ENCODE data around the gene RPS6KB2. TPM values are rescaled to one million over a fixed set of nuclear protein-coding genes. Genes with fewer than 3 reads are reported as not detected.

Gene RPS6KB2
- total RNA-seq, 1 donor: 36.9 TPM

GRCh38 chr11:67410369-67410831 is 17.9 kb upstream of the RPS6KB2 start:
- H4K20me1 ChIP-seq (ENCODE audit: insufficient read depth, low read length): no peaks in the 10 kb centered on the region
- H3K79me2 ChIP-seq (ENCODE audit: insufficient read depth, low read length): no peaks in the 10 kb centered on the region
- H3K27me3 ChIP-seq (ENCODE audit: insufficient read depth, low read length): peaks cover 63% of the 10 kb centered on the region
- H3K27ac ChIP-seq (ENCODE audit: low read depth, low read length): no peak overlapping the region
- no peaks in the 10 kb centered on the region for H3K9me3 ChIP-seq (ENCODE audit: low read depth, low read length)
- H3K4me2 ChIP-seq (ENCODE audit: insufficient read depth, low read length): no peak overlapping the region
- DNase-seq (ENCODE audit: insufficient read length, low spot score, missing footprints): no peak
- H2AFZ ChIP-seq (ENCODE audit: low read length): no peak overlapping the region
- TF ChIP-seq CTCF (IDR thresholded peaks at IDR 0.05; ENCODE audit: extremely low read depth, low read depth, low read length): no peak
- no peaks in the 10 kb centered on the region for H3K36me3 ChIP-seq (ENCODE audit: insufficient read depth, low read length)
- H3K4me3 ChIP-seq (ENCODE audit: insufficient read depth, low read length): no peak overlapping the region
- no peaks in the 10 kb centered on the region for H3K4me1 ChIP-seq (ENCODE audit: insufficient read depth, low read length)

DNA sequence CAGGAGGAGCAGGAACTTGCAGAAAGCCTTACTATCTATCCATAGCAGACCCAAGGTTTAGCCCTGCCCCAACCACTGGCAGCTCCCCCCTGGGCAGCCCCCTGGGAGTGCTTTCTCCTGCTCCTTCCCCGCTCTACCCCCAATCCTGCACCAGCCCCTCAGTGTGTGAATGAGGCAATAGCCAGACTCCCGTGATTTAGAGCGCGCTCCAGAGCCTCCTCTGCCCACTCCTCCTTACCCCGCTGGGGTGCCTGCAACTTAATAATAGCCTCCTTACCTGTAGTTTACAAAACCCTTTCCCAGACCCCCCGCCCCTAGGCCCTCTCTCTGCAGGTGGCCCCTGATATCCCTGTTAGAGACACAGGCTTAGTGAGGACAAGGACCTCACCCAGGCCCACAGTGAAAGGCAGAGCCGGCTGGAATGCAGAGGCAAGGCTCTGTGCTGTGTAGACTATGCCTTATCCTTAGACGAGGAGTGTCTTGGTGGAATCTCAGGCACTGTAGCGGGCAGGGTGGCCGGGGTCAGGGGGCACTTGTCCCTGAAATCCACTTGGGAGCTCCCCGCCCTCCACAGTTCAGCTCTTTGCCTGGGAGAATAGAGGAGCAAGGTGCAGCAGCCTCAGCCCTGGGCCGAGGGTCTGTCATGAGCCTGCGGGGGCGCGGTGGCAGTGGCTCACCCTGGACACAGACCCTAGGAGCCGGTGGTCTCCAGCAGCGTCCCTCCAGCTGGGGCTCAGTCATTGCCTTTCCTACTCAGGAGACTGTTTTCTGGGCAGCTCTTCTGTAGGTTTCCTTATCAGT is 17.1 kb upstream of the RPS6KB2 start:
- Histone ChIP-seq H3K4me3 (ENCODE audit: insufficient read depth, low read length) (no peak overlapping the region), H3K4me1 (ENCODE audit: insufficient read depth, low read length) (no peaks in the 10 kb centered on the region), H2AFZ (ENCODE audit: low read length) (no peak overlapping the region), H3K27ac (ENCODE audit: low read depth, low read length) (no peak overlapping the region), H3K36me3 (ENCODE audit: insufficient read depth, low read length) (no peaks in the 10 kb centered on the region), H3K4me2 (ENCODE audit: insufficient read depth, low read length) (no peak overlapping the region), H3K79me2 (ENCODE audit: insufficient read depth, low read length) (no peaks in the 10 kb centered on the region), H4K20me1 (ENCODE audit: insufficient read depth, low read length) (no peaks in the 10 kb centered on the region), H3K9me3 (ENCODE audit: low read depth, low read length) (no peaks in the 10 kb centered on the region), H3K27me3 (ENCODE audit: insufficient read depth, low read length) (peaks cover 63% of the 10 kb centered on the region)
- no peak for DNase-seq (ENCODE audit: insufficient read length, low spot score, missing footprints)
- no peak for TF ChIP-seq CTCF (IDR thresholded peaks at IDR 0.05; ENCODE audit: extremely low read depth, low read depth, low read length)

GRCh38 chr11:67411785-67412152 is 16.5 kb upstream of the RPS6KB2 start:
- H4K20me1 ChIP-seq (ENCODE audit: insufficient read depth, low read length): peaks cover 1% of the 10 kb centered on the region
- no peak overlapping the region for H3K27ac ChIP-seq (ENCODE audit: low read depth, low read length)
- H3K36me3 ChIP-seq (ENCODE audit: insufficient read depth, low read length): no peaks in the 10 kb centered on the region
- peaks cover 63% of the 10 kb centered on the region for H3K27me3 ChIP-seq (ENCODE audit: insufficient read depth, low read length)
- no peak overlapping the region for H3K4me2 ChIP-seq (ENCODE audit: insufficient read depth, low read length)
- TF ChIP-seq CTCF (IDR thresholded peaks at IDR 0.05; ENCODE audit: extremely low read depth, low read depth, low read length): no peak
- H3K4me3 ChIP-seq (ENCODE audit: insufficient read depth, low read length): no peak overlapping the region
- no peak for DNase-seq (ENCODE audit: insufficient read length, low spot score, missing footprints)
- H3K4me1 ChIP-seq (ENCODE audit: insufficient read depth, low read length): peaks cover 1% of the 10 kb centered on the region
- no peaks in the 10 kb centered on the region for H3K79me2 ChIP-seq (ENCODE audit: insufficient read depth, low read length)
- H3K9me3 ChIP-seq (ENCODE audit: low read depth, low read length): no peaks in the 10 kb centered on the region
- no peak overlapping the region for H2AFZ ChIP-seq (ENCODE audit: low read length)

GRCh38 chr11:67412495-67413179 is 15.7 kb upstream of the RPS6KB2 start:
- no peak for DNase-seq (ENCODE audit: insufficient read length, low spot score, missing footprints)
- Histone ChIP-seq H3K27ac (ENCODE audit: low read depth, low read length) (no peak overlapping the region), H3K79me2 (ENCODE audit: insufficient read depth, low read length) (no peaks in the 10 kb centered on the region), H3K9me3 (ENCODE audit: low read depth, low read length) (no peaks in the 10 kb centered on the region), H3K4me1 (ENCODE audit: insufficient read depth, low read length) (peaks cover 3% of the 10 kb centered on the region), H2AFZ (ENCODE audit: low read length) (no peak overlapping the region), H3K4me3 (ENCODE audit: insufficient read depth, low read length) (no peak overlapping the region), H3K27me3 (ENCODE audit: insufficient read depth, low read length) (peaks cover 63% of the 10 kb centered on the region), H4K20me1 (ENCODE audit: insufficient read depth, low read length) (peaks cover 5% of the 10 kb centered on the region), H3K4me2 (ENCODE audit: insufficient read depth, low read length) (no peak overlapping the region), H3K36me3 (ENCODE audit: insufficient read depth, low read length) (no peaks in the 10 kb centered on the region)
- no peak for TF ChIP-seq CTCF (IDR thresholded peaks at IDR 0.05; ENCODE audit: extremely low read depth, low read depth, low read length)

Data from osteoblast (primary cell).